Brain microvascular endothelial cell (primary cell): ENCODE results near the gene NSUN3.
"Not testable (repeated sequence)": the region's sequence is repeated elsewhere in the genome, so short reads cannot be mapped to it uniquely, and the experiment has no call there.

Experiments used
- DNase-seq: peaks from one replicate; pipeline ENCODE4 v3.0.0-alpha.2; 2020
- H3K27ac ChIP-seq: fragments of 250-450 bp; sonication (Bioruptor Pico); 2 replicates; pipeline ENCODE4 v1.5.1; 2020; ENCODE audit warnings: mild to moderate bottlenecking, moderate library complexity
- H3K27me3 ChIP-seq: fragments of 250-450 bp; sonication (Bioruptor Pico); replicated peaks from 2 replicates; pipeline ENCODE4 v1.5.1; 2020; ENCODE audit warnings: mild to moderate bottlenecking
- H3K36me3 ChIP-seq: fragments of 250-450 bp; sonication (Bioruptor Pico); replicated peaks from 2 replicates; pipeline ENCODE4 v1.5.1; 2020; ENCODE audit warnings: mild to moderate bottlenecking
- H3K4me3 ChIP-seq: 2 replicates; pipeline ENCODE4 v1.5.1; 2011; ENCODE audit warnings: low read depth, mild to moderate bottlenecking, control low read depth, low read length, moderate library complexity
- in situ Hi-C: cut with HindIII; loops from 2 replicates; pipeline ENCODE4 v1.10.0; 2017; ENCODE audit warnings: low sequenced_read_pairs, low pct_ligation_motif_present
- TF ChIP-seq, protein P1 (sequence below): IDR thresholded peaks from 2 replicates; pipeline ENCODE4 v1.5.1; 2011; ENCODE audit warnings: low read depth, mild to moderate bottlenecking, moderate library complexity, low read length, control low read depth, inconsistent platforms; ENCODE audit errors: missing control alignments

The NSUN3 gene

DNA sequence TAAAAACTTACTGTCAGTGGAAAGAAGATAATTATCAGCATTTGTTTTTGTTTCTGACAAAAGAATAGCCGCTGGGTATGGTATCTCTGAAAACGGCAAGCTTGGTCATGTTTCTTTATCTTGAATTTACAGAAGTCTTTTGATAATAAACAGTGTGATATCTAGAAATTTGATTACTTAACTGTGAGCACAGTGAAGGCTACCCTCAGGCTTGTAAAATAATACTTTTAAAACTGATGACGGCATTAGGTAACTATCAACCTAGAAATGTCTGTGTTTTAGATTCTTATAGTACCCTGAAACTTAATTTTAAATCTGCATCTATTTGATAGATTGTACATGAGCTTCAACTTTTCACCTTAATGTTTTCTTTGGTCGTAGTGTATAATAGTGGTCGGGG is 43.4 kb downstream of the NSUN3 start:
- Histone ChIP-seq H3K27me3 (no peaks in the 10 kb centered on the region), H3K36me3 (no peaks in the 10 kb centered on the region), H3K27ac (no peak overlapping the region), H3K4me3 (no peak overlapping the region)
- TF ChIP-seq, protein P1, sequence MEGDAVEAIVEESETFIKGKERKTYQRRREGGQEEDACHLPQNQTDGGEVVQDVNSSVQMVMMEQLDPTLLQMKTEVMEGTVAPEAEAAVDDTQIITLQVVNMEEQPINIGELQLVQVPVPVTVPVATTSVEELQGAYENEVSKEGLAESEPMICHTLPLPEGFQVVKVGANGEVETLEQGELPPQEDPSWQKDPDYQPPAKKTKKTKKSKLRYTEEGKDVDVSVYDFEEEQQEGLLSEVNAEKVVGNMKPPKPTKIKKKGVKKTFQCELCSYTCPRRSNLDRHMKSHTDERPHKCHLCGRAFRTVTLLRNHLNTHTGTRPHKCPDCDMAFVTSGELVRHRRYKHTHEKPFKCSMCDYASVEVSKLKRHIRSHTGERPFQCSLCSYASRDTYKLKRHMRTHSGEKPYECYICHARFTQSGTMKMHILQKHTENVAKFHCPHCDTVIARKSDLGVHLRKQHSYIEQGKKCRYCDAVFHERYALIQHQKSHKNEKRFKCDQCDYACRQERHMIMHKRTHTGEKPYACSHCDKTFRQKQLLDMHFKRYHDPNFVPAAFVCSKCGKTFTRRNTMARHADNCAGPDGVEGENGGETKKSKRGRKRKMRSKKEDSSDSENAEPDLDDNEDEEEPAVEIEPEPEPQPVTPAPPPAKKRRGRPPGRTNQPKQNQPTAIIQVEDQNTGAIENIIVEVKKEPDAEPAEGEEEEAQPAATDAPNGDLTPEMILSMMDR = no peak
- in situ Hi-C loops = no loop called here
- DNase-seq = no peak

DNA sequence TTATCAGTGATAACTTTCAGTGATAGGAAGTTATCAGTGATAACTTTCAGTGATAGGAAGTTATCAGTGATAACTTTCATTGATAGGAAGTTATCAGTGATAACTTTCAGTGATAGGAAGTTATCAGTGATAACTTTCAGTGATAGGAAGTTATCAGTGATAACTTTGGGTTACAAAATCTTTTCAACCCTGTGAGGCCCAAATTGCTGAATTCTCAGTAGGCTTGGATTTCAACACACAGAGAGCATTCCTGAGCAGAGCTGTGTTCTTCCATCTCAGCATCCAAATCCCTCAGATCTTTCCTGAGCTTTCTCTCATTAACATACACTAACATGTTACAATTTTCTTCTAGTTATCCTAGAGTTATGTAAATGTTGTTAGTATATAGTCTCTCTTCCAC is 47.4 kb downstream of the NSUN3 start:
- H3K4me3 ChIP-seq, DNase-seq, H3K36me3 ChIP-seq, H3K27me3 ChIP-seq, H3K27ac ChIP-seq, in situ Hi-C loops: not testable (repeated sequence)

DNA sequence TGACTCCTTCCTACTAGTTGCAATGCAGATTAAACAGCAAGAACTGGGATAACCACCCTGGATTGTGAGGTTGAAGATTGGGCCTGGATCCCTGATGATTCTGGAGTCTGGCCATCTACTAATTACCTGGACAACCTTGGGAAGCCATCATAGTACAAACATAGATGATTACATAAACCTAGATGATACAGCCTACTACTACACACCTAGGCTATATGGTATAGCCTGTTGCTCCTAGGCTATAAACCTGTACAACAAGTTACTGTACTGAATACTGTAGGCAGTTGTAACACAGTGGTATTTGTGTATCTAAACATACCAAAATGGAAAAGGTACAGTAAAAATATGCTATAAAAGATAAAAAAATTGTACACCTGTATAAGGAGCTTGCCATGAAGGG is 48.0 kb downstream of the NSUN3 start:
- DNase-seq = no peak
- TF ChIP-seq, protein P1 = no peak
- Histone ChIP-seq H3K36me3 (no peaks in the 10 kb centered on the region), H3K27ac (no peak overlapping the region), H3K4me3 (no peak overlapping the region), H3K27me3 (no peaks in the 10 kb centered on the region)
- in situ Hi-C loops = no loop called here

DNA sequence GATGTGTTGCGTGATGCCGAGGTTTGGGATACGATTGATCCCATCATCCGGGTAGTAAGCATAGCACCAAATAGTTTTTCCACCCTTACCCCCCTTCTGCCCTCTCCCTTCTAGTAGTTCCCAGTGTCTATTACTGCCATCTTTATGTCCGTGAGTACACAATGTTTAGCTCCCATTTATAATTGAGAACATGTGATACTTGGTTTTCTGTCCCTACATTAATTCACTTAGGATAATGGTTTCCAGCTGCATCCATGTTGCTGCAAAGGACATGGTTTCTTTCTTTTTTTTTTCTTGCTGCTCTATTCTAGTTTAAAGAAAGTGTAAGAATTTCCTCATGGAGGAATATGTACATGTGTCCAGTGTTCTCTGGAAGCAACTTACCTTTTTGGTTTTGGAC is 51.8 kb downstream of the NSUN3 start:
- TF ChIP-seq, protein P1 = no peak
- in situ Hi-C loops = no loop called here

DNA sequence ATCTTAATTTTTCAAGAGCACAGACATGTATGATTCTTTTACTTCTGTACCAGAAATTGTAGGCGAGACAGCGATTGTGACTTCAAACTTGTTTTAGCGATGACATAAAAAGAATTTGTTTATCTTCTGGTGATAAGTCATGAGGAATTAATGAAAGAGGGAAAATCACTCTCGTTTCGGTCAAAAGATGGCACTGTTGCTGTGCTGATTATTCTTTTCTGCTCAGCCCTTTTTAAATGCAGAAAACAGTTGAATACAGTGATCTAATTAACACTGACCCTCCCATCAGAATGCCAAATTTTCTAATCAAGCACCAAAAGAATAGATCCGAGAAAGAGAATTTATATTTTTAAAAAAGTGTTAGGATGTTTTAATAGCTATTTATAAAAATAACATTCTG is 52.6 kb downstream of the NSUN3 start:
- TF ChIP-seq, protein P1 = peak; percentile 48
- in situ Hi-C loops = no loop called here
- H3K27me3 ChIP-seq = no peaks in the 10 kb centered on the region
- no peaks in the 10 kb centered on the region for H3K36me3 ChIP-seq
- peak; percentile 47 for DNase-seq
- H3K27ac ChIP-seq = no peak overlapping the region
- H3K4me3 ChIP-seq = no peak overlapping the region

More for the DNA sequence above, 51.8 kb downstream of the NSUN3 start:
- Histone ChIP-seq H3K27ac (no peak overlapping the region), H3K27me3 (no peaks in the 10 kb centered on the region), H3K4me3 (no peak overlapping the region), H3K36me3 (no peaks in the 10 kb centered on the region)
- DNase-seq = no peak

DNA sequence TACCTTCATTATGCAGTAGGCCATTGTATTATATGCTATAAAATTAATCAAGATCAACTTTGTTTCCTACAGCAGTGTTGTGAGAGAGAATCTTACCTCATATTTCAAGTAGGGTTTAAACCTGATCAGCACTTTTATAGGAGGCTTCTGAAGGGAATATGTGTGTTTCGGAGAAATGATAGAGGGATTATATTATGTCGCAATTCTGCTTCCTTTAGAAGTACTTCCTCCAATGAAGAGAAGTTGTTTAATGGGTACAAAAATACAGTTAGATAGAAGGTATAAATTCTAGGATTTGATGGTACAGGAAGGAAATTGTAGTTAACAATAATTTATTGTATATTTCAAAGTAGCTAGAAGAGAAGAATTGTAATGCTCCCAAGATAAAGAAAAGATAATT is 54.9 kb downstream of the NSUN3 start:
- TF ChIP-seq, protein P1 = no peak
- in situ Hi-C loops = no loop called here
- Histone ChIP-seq H3K36me3 (no peaks in the 10 kb centered on the region), H3K27me3 (no peaks in the 10 kb centered on the region), H3K27ac (no peak overlapping the region), H3K4me3 (no peak overlapping the region)
- DNase-seq = no peak

DNA sequence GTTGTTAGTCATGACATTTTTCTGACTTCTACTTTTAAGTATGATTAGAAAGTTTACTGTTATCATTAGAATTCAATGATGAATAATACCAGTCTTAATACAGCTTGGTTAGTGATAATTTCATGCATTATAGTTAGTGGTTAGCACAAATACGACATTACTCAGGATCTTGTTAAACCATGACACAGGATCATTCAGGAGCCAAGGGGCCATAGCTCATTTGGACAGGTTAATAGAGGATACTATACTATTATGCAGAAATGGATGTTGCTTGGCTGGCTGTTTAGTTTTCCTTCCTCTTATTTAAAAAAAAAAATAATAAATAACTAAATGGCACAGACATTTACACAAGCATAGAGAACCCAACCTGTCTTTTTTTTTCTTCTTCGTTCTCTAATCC is 55.5 kb downstream of the NSUN3 start:
- in situ Hi-C loops = no loop called here
- Histone ChIP-seq H3K4me3 (no peak overlapping the region), H3K27me3 (no peaks in the 10 kb centered on the region), H3K36me3 (no peaks in the 10 kb centered on the region), H3K27ac (no peak overlapping the region)
- TF ChIP-seq, protein P1 = no peak
- no peak for DNase-seq
